Neutrophil (primary cell): ENCODE results near the gene NTSR1.

Experiments
- H3K27ac ChIP-seq: fragments of 200-600 bp; sonication (generic); 2 replicates; pipeline ENCODE4 v1.5.1; 2016; ENCODE audit warnings: mild to moderate bottlenecking, moderate library complexity
- H3K27me3 ChIP-seq: fragments of 200-600 bp; sonication (generic); 2 replicates; pipeline ENCODE4 v1.6.0; 2016; ENCODE audit warnings: mild to moderate bottlenecking
- H3K36me3 ChIP-seq: fragments of 200-600 bp; sonication (generic); 2 replicates; pipeline ENCODE4 v1.5.1; 2017
- H3K4me1 ChIP-seq, 2 experiments: fragments of 200-600 bp in 1 of 2; sonication (generic) in 1 of 2; 1 replicate in 1 of 2; 2 replicates in 1 of 2; pipeline versions ENCODE4 v1.5.1 to v1.6.1; 2013 to 2016; ENCODE audit warnings: low read depth in 1 of 2, low read length in 1 of 2, mild to moderate bottlenecking in 1 of 2, moderate library complexity in 1 of 2; ENCODE audit not compliant: control insufficient read depth in 1 of 2, insufficient read depth in 1 of 2
- H3K4me3 ChIP-seq, 2 experiments: fragments of 200-600 bp in 1 of 2; sonication (generic) in 1 of 2; 1 replicate in 1 of 2; 2 replicates in 1 of 2; pipeline ENCODE4 v1.5.1; 2013 to 2016; ENCODE audit warnings: low read depth in 1 of 2, low read length in 1 of 2, mild to moderate bottlenecking in 1 of 2, moderate library complexity in 1 of 2
- H3K9me3 ChIP-seq: fragments of 200-600 bp; sonication (generic); 2 replicates; pipeline ENCODE4 v1.5.1; 2016
- TF ChIP-seq, protein P1 (sequence below): fragments of 200-600 bp; sonication (generic); IDR thresholded peaks from 2 replicates; pipeline ENCODE4 v1.5.1; 2016; ENCODE audit warnings: antibody characterized with exemption

Gene NTSR1

DNA sequence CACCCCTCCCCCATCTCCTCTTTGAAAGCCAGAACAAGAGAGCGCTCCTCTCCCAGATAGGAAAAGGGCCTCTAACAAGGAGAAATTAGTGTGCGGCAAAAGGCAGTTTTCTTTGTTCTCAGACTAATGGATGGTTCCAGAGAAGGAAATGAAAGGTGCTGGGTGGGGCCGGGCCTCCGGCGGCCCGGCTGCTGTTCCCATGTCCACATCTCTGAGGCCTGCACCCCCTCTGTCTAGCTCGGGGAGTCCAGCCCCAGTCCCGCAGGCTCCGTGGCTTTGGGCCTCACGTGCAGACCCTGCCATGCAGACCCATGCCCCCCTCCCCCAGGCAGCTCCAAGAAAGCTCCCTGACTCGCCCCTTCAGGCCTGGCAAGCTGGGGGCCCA is 51.8 kb downstream of the NTSR1 start:
- H3K27me3 ChIP-seq: no peaks in the 10 kb centered on the region
- no peaks in the 10 kb centered on the region for H3K36me3 ChIP-seq
- no peaks in the 10 kb centered on the region for H3K4me1 ChIP-seq
- TF ChIP-seq, protein P1, sequence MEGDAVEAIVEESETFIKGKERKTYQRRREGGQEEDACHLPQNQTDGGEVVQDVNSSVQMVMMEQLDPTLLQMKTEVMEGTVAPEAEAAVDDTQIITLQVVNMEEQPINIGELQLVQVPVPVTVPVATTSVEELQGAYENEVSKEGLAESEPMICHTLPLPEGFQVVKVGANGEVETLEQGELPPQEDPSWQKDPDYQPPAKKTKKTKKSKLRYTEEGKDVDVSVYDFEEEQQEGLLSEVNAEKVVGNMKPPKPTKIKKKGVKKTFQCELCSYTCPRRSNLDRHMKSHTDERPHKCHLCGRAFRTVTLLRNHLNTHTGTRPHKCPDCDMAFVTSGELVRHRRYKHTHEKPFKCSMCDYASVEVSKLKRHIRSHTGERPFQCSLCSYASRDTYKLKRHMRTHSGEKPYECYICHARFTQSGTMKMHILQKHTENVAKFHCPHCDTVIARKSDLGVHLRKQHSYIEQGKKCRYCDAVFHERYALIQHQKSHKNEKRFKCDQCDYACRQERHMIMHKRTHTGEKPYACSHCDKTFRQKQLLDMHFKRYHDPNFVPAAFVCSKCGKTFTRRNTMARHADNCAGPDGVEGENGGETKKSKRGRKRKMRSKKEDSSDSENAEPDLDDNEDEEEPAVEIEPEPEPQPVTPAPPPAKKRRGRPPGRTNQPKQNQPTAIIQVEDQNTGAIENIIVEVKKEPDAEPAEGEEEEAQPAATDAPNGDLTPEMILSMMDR: no peak
- peak overlapping the region; percentile 59 for H3K27ac ChIP-seq
- H3K4me3 ChIP-seq: no peak overlapping the region
- H3K9me3 ChIP-seq: no peaks in the 10 kb centered on the region

DNA sequence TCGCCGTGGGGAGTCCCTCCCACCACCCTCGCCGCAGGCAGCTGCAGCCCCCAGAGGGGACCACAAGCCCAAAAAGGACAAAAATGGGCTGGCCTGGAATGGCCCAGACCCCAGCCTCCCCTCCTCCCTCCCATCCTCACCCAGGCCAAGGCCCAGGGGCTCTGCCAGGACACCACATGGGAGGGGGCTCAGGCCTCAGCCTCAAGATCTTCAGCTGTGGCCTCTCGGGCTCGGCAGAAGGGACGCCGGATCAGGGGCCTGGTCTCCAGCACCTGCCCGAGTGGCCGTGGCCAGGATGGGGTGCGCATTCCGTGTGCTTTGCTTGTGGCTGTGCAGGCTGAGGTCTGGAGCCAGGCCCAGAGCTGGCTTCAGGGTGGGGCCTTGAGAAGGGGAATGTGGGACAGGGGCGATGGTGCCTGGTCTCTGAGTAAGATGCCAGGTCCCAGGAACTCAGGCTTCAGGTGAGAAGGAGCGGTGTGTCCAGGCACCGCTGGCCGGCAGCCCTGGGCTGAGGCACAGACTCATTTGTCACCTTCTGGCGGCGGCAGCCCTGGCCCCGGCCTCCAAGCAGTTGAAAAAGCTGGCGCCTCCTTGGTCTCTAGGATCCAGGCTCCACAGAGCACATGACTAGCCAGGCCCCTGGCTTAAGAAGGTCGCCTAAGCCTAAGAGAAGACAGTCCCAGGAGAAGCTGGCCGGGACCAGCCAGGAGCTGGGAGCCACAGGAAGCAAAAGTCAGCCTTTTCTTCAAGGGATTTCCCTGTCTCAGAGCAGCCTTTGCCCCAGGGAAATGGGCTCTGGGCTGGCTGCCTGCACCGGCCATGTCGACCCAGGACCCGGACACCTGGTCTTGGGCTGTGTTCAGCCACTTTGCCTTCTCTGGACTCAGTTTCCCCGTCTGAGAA is 52.5 kb downstream of the NTSR1 start:
- Histone ChIP-seq H3K4me3 (no peak overlapping the region), H3K4me1 (no peaks in the 10 kb centered on the region), H3K27me3 (peaks cover 3% of the 10 kb centered on the region), H3K36me3 (no peaks in the 10 kb centered on the region), H3K9me3 (no peaks in the 10 kb centered on the region), H3K27ac (no peak overlapping the region)
- TF ChIP-seq, protein P1: no peak

DNA sequence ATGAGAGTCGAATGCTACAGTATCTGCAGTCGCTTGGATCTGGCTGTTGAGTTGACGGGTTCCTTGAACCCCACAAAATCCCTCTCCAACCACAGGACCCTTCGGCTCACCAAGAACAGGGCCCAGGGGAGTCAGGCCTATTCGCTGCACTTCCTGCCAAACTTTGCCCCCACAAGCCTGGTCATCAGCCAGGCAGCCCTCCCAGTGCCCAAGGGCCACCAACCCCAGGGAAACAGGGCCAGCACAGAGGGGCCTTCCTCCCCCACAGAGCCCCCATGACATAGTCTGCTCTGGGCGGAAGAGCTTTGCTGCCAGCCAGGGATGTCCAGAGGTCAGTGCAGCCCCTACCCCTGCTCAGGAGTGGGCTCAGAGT is 53.1 kb downstream of the NTSR1 start:
- no peak overlapping the region for H3K4me3 ChIP-seq
- no peak overlapping the region for H3K27ac ChIP-seq
- H3K36me3 ChIP-seq: no peaks in the 10 kb centered on the region
- H3K4me1 ChIP-seq: no peaks in the 10 kb centered on the region
- no peaks in the 10 kb centered on the region for H3K9me3 ChIP-seq
- TF ChIP-seq, protein P1: no peak
- H3K27me3 ChIP-seq: peaks cover 4% of the 10 kb centered on the region

DNA sequence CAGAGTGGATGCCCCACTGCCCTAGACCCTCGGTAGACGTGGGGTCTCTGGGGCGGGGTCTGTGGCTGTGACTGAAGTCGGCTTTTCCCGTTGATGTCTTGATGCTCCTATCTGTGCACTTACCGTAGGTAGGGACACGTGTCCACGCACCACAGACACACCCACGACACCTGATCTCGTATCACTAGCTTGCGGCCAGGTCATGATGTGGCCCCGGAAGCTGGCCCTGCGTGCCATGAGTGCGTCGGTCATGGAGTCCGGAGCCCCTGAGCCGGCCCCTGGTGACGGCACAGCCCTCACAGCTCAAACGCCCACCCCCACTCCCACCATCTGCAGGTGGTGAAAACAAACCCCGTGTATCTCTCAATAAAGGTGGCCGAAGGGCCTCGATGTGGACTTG is 53.7 kb downstream of the NTSR1 start:
- H3K27me3 ChIP-seq: peaks cover 4% of the 10 kb centered on the region

DNA sequence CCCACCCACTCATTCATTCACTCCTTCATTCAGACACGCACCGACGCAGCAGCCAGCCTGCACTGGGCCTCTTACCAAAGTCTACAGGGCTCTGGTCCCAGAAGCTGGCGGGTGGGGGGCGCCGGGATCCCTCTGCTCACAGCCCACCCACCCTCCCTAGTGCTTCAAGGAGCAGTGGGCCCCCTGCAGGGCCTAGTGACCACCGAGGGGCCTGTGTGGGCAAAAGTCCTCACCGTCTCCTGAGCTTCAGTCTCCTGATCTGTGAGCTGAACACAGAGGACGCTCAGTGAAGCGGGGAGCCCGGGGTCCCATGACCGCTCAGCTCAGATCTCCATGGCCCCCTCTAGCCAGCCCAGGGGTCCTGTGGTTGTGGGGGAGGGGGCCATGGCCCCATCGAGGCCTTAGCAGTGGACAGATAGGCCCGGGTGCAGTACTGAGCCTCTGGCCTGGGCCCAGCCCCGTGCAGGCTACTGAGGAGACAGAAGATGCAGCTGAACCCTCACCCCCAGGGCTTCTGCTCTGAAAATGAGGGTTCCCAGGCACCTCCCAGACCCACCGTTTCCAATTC is 54.2 kb downstream of the NTSR1 start:
- H3K4me3 ChIP-seq: no peak overlapping the region
- no peaks in the 10 kb centered on the region for H3K9me3 ChIP-seq
- H3K4me1 ChIP-seq: no peaks in the 10 kb centered on the region
- H3K27me3 ChIP-seq: peaks cover 4% of the 10 kb centered on the region
- TF ChIP-seq, protein P1: no peak
- H3K27ac ChIP-seq: no peak overlapping the region
- H3K36me3 ChIP-seq: no peaks in the 10 kb centered on the region

More for the DNA sequence above, 53.7 kb downstream of the NTSR1 start:
- Histone ChIP-seq H3K27ac (no peak overlapping the region), H3K36me3 (no peaks in the 10 kb centered on the region), H3K4me3 (no peak overlapping the region), H3K4me1 (no peaks in the 10 kb centered on the region), H3K9me3 (no peaks in the 10 kb centered on the region)
- TF ChIP-seq, protein P1: no peak
